Colonic mucosa (tissue), 4 donors: Measurements from ENCODE around the gene DIAPH3. TPM values are rescaled to one million over a fixed set of nuclear protein-coding genes. Genes with fewer than 3 reads are reported as not detected.
"Not testable (repeated sequence)": the region's sequence is repeated elsewhere in the genome, so short reads cannot be mapped to it uniquely, and the experiment has no call there.

ENCODE experiments used
- DNase-seq: peaks from one replicate; pipeline ENCODE4 v3.0.0-alpha.2; 2020
- H3K27ac ChIP-seq: fragments of 200-600 bp; one replicate; pipeline ENCODE4 v1.8.0; 2021
- H3K27me3 ChIP-seq: fragments of 200-600 bp; one replicate; pipeline ENCODE4 v1.8.0; 2021
- H3K36me3 ChIP-seq: fragments of 200-600 bp; one replicate; pipeline ENCODE4 v1.8.0; 2021
- H3K4me1 ChIP-seq: fragments of 200-600 bp; one replicate; pipeline ENCODE4 v1.8.0; 2021; ENCODE audit warnings: mild to moderate bottlenecking
- H3K4me3 ChIP-seq: fragments of 200-600 bp; one replicate; pipeline ENCODE4 v1.8.0; 2021
- H3K9ac ChIP-seq, 2 donors: one replicate each; pipeline ENCODE4 v1.7.0; 2013; ENCODE audit warnings: control low read depth in 2 of 2, low read depth in 2 of 2, low read length in 2 of 2
- H3K9me3 ChIP-seq: fragments of 200-600 bp; one replicate; pipeline ENCODE4 v1.8.0; 2021
- CTCF ChIP-seq: fragments of 200-600 bp; IDR thresholded peaks from one replicate; pipeline ENCODE4 v1.8.0; 2022; ENCODE audit warnings: antibody characterized with exemption, mild to moderate bottlenecking
- intact Hi-C: fragments of 100-400 bp; cut with DNase I; formaldehyde crosslinking; loops from one replicate; pipeline ENCODE4 v1.14.1; 2022
- total RNA-seq, 2 donors: library from RNA; stranded (reverse); fragmentation: NEBNext Ultra II Directional in 1 of 2; extraction: Animal tissue kit (Norgen Biotek cat#: 25700) in 1 of 2; gene quantifications; one replicate each; pipeline ENCODE4 v1.2.1, GENCODE V29; 2021
- donor health status: healthy.
- donor health status: DM: no; HTN: no; CAD: no.
- donor health status: DM: no; HTN: no; CAD: no.

The DIAPH3 gene
- total RNA-seq, 2 donors from 2014 or later = 5.1 to 14.5 TPM

GRCh38 chr13:60201286-60201685 lies 37.6 kb upstream of the DIAPH3 start:
- no peaks in the 10 kb centered on the region for H3K36me3 ChIP-seq
- H3K9me3 ChIP-seq = no peaks in the 10 kb centered on the region
- H3K27ac ChIP-seq = no peak overlapping the region
- TF ChIP-seq CTCF = no peak
- DNase-seq = no peak
- intact Hi-C loops = no loop called here
- H3K4me3 ChIP-seq = no peak overlapping the region
- H3K27me3 ChIP-seq = no peaks in the 10 kb centered on the region
- no peak overlapping the region for H3K9ac ChIP-seq
- H3K4me1 ChIP-seq = no peaks in the 10 kb centered on the region

- H3K36me3 ChIP-seq, H3K27ac ChIP-seq, intact Hi-C loops, H3K9ac ChIP-seq, H3K4me3 ChIP-seq, DNase-seq, H3K9me3 ChIP-seq, H3K27me3 ChIP-seq, H3K4me1 ChIP-seq: not testable (repeated sequence)
Observed at GRCh38 chr13:60195893-60196292, 32.2 kb upstream of the DIAPH3 start.

- no peaks in the 10 kb centered on the region for H3K4me1 ChIP-seq
- no peak for DNase-seq
- no peak for TF ChIP-seq CTCF
- H3K36me3 ChIP-seq = no peaks in the 10 kb centered on the region
- H3K9me3 ChIP-seq = no peaks in the 10 kb centered on the region
- no peaks in the 10 kb centered on the region for H3K27me3 ChIP-seq
- intact Hi-C loops = no loop called here
- H3K27ac ChIP-seq = no peak overlapping the region
- no peak overlapping the region for H3K4me3 ChIP-seq
- no peak overlapping the region for H3K9ac ChIP-seq
Observed at GRCh38 chr13:60182907-60183306, 19.2 kb upstream of the DIAPH3 start.

- Histone ChIP-seq H3K27me3 (no peaks in the 10 kb centered on the region), H3K27ac (no peak overlapping the region), H3K4me1 (no peaks in the 10 kb centered on the region), H3K9me3 (no peaks in the 10 kb centered on the region), H3K9ac (no peak overlapping the region), H3K4me3 (no peak overlapping the region), H3K36me3 (no peaks in the 10 kb centered on the region)
- no peak for DNase-seq
- TF ChIP-seq CTCF = no peak
- intact Hi-C loops = no loop called here
Observed at GRCh38 chr13:60178327-60178726, 14.6 kb upstream of the DIAPH3 start.

- Histone ChIP-seq H3K4me1 (no peaks in the 10 kb centered on the region), H3K9ac (no peak overlapping the region), H3K27ac (no peak overlapping the region), H3K9me3 (no peaks in the 10 kb centered on the region), H3K4me3 (no peak overlapping the region), H3K36me3 (no peaks in the 10 kb centered on the region), H3K27me3 (no peaks in the 10 kb centered on the region)
- no peak for DNase-seq
- intact Hi-C loops = no loop called here
- TF ChIP-seq CTCF = no peak
Observed at GRCh38 chr13:60175571-60175970, 11.8 kb upstream of the DIAPH3 start.

- no peaks in the 10 kb centered on the region for H3K9me3 ChIP-seq
- intact Hi-C loops = no loop called here
Observed at GRCh38 chr13:60174113-60174512, 10.4 kb upstream of the DIAPH3 start.

More at GRCh38 chr13:60174113-60174512, 10.4 kb upstream of the DIAPH3 start:
- Histone ChIP-seq H3K4me1 (no peaks in the 10 kb centered on the region), H3K36me3 (no peaks in the 10 kb centered on the region), H3K9ac (no peak overlapping the region), H3K27ac (no peak overlapping the region), H3K4me3 (no peak overlapping the region), H3K27me3 (no peaks in the 10 kb centered on the region)
- no peak for DNase-seq
- no peak for TF ChIP-seq CTCF
